GM10266 (cell line): ENCODE data around the gene SEBOX.

Source experiments
- DNase-seq: peaks from one replicate; pipeline ENCODE4 v3.0.0; 2012; ENCODE audit errors: extremely low spot score
- CTCF ChIP-seq: IDR thresholded peaks from 2 replicates; pipeline ENCODE4 v1.5.1; 2012; ENCODE audit warnings: mild to moderate bottlenecking, low read depth; ENCODE audit not compliant: control insufficient read depth, insufficient read depth; ENCODE audit errors: missing control alignments

The SEBOX gene

GRCh38 chr17:28405632-28406472, 40.9 kb upstream of the SEBOX start, which contains the start of gene SLC46A1:
SLC46A1 (minus strand) TSS chr17:28406212; CDS start chr17:28406114, 98 bp downstream.
- TF ChIP-seq CTCF = no peak
- DNase-seq = peak; percentile 89

- DNase-seq = no peak
- TF ChIP-seq CTCF = no peak
Observed at GRCh38 chr17:28404812-28405570, 40.0 kb upstream of the SEBOX start.

DNA sequence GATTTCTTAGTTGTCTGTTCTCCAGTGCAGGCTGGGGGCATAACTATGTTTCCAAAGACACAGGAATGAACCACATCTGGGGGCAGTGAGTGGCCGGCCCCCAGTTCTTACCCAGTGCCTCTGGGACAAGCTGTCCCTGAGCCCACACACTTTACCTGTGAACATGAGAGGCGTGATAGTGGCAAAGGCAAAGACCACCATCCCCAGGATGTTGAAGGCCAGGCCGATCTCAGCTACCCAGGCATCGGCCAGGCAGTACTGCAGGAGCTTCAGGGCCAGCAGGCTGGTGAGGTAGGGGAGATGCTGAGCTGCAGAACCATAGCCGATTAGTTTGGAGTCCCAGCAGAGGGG, 39.4 kb upstream of the SEBOX start:
- no peak for TF ChIP-seq CTCF
- no peak for DNase-seq

DNA sequence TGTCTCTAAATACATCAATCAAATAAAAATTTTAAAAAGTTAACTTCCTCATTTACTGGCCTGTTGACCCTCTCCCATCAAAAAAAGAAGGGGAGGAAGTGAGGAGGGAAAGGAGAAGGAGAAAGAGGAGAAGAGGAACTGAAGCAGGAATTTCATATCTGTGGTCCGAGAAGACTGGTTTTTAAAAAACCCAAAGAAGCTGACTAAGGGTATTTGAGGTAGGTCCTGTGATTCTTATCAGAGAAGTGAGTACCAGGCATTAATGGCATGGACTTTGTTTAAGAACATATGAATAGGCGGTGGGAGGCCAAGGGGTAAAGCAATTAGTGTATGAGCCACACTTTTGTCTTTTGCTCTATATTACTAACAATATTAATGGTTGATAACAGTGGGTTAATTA, 39.0 kb upstream of the SEBOX start:
- no peak for DNase-seq
- no peak for TF ChIP-seq CTCF

DNA sequence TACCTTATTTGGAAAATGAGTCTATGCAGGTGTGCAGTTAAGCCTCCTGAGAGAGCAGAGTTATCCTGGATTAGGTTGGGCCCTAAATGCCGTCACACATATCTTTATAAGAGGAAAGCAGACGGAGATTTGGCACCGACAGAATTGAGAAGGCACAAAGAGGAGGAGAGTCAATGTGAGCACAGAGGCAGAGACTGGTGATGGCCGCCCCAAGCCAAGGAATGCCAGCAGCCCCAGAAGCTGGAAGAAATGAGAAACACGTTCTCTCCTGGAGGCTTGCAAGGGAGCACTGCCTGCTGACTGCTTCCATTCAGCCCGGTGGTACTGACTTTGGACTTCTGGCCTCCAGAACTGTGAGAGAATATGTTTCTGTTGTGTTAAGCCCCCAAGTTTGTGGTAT, 37.8 kb upstream of the SEBOX start:
- TF ChIP-seq CTCF = no peak
- no peak for DNase-seq

DNA sequence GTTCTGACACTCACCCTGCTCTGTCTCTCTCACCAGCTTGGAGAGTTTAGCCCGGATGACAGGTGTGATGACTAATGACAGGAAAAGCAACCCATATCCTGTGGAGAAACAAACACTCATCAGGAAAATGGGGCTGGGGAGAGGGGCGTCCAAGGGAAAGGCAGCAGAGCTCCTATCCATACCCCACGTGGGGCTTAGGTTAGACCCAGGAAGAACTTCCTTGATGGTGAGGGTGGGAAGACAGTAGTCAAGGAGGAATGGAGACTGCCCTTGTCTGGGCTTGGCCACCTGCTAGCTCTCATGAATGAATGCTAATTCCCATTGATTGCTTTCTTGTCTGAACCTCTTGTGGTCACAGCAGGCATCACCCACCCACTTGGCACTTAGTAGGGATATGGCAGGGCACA, 37.2 kb upstream of the SEBOX start:
- DNase-seq = no peak
- no peak for TF ChIP-seq CTCF

GRCh38 chr17:28399808-28400207, 34.8 kb upstream of the SEBOX start:
- no peak for DNase-seq
- no peak for TF ChIP-seq CTCF
